Measurements from ENCODE around the gene C1QTNF1.
"Not testable (repeated sequence)": the region's sequence is repeated elsewhere in the genome, so short reads cannot be mapped to it uniquely, and the experiment has no call there.

Gene C1QTNF1

DNA sequence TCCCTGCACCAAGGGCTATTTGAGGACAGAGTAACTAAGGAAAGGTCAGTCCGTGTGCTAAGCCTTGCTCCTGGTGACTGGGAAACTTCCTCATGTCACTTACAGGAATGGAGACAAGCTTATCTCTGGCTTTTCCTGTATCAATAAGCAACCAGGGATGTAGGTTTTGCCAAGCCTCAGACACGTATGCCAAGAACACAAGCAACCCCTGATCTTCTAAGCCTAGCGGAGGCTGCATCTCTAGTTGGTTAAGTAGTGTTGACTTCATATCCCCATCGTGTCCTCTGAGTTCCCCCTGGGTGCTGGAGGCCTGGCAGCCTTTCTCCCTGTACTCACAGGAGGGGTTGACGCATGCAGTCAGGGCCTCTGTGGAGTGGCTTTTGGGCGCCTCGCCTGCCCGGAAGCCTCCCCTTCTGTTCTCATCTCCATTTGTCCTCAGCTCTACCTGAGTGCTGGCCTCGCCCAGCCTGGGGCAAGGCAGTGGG is 1.4 kb upstream of the C1QTNF1 start:
- no peak for DNase-seq (ENCODE audit: low read depth in 2 of 2)

DNA sequence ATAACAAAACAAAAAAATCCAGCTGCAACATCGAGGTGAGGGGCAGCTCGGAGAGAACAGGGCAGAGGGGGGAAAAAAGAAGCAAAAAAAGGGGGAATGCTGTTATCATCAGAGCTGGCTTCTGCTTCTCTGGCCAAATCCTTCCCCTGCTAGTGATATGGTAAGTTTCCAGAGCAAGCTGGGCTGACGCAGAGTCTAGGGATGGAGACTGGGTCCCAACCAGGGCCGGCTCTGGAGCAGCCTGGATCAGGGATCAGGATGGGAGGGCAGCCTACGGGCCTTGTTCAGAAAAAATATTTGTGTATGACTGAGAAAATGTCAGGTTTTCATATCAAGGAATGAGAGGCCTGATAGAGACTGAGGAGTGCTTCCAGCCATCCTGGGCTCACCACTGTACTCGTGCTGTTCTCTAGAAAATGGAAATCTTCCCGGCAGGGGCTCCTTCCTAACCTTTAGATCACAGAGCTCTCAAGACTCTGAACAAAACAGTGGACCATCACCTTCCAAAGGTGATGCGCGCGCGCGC is 726 bp upstream of the C1QTNF1 start:
- DNase-seq (ENCODE audit: low read depth in 2 of 2): no peak

DNA sequence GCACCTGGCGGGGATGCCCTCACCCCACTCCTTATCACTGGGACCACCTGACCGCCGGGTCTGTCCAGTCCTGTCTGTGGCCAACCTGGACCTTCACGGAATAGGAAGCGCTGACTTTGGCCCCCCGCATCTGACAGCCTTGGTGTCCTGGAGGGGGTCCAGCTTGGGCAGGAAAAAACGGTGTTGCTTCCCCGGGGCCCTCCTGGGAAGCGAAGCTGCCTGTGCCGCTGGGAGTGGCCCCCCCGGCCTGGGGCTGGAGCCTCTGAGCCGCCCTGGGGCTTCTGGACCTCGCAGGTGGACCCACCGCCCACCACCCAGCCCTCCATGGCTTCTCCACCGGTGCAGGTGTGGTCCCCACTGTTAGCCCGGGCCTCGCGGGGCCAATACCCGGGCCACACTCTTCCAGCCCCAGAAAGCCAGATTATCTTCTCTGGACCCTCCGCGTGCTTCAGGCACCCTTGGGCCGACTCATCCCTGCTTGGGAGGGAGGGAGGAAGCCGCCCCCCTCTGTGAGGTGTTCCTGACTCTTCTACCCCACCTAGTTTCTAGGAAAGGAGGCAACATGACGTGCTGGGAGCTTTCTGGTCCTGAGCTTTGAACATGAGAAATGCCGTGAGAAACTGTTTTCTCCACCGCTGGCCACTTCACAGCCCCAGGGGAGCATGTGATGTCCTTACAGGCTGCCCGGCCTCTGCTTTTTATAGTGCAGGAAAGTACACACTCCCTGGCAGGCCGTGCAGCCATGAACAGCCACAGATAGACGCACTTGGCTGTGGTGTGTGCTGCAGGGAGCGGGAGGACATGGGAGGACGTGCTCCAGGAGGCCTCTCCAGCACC is 1.1 kb downstream of the C1QTNF1 start:
- DNase-seq (ENCODE audit: low read depth in 2 of 2): no peak

DNA sequence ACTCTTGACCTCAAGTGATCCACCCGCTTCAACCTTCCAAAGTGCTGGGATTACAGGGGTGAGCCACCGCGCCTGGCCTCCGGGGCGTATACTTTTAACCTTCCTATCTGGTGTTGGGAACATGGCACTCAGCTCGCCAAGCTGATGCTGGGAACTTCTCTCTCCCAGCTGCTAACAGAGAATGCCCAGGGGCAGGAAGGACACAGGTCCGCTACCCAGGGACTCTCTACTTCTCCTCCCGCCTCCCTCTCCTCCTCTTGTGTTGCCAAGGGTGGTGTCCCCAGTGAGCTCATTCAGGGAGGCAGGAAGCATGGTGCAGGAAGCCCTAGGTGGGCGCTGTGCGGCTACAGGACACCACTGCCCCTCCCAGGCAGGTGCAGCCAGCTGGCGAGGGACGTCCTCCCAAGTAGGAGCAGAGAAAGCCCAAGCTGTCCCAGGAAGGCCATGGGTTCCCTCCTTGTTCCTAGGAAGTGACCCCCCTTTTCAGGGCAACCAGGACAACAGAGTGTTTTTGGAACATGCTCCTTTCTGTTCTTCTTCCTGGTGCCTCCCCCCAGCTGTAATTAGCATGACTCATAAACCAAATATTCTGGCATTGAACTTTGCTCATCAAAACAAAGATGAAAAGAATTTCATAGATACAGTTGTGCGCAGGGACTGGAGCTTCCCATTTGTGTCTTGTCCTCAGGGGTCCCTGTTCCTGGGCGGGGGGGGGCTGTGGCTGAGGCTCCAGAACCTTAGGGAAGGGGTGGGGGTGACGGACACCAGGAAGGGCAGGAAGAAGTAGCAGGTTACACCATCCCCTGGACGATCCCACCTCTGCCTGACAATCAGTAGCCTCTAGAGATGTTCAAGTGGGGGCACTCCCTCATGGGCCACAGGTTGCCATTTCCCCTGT is 2.7 kb downstream of the C1QTNF1 start:
- no peak for DNase-seq (ENCODE audit: low read depth in 2 of 2)

DNA sequence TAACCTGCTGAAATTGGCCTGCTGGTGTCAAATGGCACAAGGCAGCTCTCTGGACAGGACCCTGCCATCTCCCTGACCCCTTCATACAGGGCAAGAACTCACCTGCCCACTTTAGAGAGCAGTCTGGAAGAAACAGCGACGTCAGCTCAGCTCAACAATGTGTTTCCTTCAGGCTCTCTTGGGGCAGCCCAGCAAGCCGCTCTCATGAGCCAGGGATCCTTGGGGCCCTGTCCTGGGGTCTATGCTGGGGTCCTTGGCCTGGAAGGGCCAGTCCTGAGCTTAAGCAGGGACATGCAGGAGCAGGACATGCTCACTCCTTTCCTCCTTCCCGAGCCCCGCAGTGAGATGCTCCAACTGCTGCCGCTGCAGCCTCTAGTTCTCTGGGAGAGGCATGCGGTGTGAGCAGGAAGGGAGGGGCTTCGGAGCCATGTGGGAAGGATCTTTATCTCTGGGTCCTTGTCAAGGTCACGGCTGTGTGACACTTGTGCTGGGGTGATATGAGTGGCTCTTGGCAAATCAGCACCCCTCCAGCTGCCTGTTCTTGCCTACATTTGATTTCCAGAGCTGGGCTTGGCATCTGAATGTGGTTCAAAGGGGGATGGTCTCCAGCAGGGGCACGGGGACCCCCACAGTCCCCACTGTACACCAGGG is 3.4 kb downstream of the C1QTNF1 start:
- no peak for DNase-seq (ENCODE audit: low read depth in 2 of 2)

DNA sequence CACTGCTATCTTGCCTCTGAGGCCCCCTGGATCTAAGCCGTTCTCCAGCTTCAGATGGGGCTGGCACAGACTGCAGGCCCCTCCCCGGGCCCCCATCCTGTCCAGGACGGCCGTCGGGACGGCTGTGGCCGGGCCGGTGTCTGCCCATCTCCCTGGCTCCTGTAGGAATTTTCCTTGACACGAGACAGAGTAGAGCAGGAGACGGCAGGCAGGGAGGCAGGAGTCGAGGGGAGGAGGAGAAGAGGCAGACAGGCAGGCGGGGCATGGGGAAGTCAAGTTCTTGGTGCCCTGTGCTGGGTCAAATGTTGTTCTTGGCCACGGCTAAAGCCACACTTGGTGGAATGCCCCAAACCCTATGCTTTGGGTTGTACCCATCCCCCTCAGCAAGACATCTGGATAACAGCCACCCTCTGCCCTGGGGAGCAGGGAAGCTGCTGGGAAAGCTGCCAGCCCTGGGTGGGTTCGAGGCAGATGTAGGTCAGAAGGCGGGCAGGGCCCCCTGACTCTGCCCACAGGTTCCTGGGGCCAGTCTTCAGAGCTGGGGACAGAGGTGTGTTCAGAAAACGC is 4.0 kb downstream of the C1QTNF1 start:
- DNase-seq (ENCODE audit: low read depth in 2 of 2): no peak

DNA sequence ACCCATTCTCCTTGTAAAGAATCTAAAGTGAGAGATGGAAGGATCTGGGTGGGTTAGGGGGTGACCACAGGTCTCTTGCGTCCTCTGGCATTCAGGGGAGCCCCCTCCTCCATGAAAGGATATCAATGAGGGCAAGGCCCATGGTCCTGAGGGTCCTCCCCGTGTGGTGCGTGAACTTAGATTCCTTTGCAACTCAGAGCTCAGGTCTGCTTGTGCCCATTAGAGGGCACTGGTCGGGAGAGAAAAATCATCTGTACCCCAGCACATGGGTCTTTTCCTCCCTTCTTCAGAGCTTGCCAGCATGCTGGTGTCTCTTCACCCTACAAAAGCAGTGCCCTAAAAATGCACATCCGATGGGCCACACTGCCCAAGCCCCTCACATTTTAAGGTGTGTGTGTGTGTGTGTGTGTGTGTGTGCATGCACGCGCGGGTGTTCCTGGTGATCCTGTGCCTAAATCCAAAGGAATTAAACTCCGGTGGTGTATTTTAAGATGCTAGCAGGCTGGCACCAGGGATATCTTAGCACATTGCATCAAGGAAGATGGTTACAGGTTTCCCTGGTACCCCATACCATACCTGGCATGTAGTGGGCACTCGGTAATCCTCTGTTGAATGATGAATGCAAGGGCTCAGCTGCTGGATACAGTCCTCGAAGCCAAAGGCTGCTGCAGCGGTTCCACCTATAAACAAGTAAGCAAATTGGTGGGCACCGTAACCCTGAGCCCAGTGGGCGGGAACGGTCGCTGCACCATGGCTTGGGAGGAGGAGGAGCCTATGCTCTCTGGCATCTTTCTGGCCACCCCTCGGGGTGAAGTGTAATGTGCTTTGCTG is 4.7 kb downstream of the C1QTNF1 start:
- no peak for DNase-seq (ENCODE audit: low read depth in 2 of 2)

DNA sequence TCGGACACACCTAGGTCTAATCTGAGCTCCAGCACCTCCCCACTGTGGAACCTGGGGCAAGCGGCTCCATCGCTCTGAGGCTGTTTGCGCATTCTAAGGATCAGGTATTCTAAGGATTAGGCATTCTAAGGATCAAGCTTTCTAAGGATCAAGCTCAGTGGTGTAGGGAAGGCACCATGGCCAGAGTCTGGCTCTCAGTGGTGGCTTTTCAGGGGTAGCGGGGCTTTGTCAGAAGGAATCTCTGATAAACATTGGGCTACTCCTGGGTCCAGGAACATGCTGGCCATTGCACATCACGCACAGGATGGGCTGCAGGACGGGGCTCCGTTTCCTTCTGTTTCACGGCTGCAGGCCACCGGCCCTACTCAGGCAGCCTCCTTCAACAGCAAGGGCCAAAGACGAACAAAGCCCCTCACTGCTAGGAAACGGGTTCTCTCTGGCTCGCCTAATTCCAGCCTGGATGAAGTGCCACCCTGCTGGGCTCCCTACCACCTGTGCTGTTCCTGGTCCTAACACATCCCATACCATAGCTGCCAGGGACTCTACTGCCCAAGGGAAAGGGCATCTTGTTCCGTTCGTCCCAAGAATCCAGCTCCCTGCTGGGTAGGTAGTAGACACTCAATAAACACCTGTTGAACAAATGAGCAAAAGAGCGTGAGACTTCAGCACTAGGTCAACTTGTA is 5.5 kb downstream of the C1QTNF1 start:
- DNase-seq (ENCODE audit: low read depth in 2 of 2): no peak

DNA sequence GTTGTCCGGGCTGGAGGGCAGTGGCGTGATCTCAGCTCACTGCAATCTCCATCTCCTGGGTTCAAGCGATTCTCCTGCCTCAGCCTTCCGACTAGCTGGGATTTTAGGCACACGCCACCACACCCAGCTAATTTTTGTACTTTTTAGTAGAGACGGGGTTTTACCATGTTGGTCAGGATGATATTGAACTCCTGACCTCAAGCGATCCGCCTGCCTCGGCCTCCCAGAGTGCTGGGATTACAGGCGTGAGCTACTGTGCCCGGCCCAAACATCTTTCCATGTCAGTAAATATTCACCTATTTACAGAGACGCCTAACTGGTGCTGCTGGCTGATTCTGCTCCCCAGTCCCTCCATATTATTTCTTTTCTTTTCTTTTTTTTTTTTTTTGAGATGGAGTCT is 6.7 kb downstream of the C1QTNF1 start:
- DNase-seq (ENCODE audit: low read depth in 2 of 2): not testable (repeated sequence)

DNA sequence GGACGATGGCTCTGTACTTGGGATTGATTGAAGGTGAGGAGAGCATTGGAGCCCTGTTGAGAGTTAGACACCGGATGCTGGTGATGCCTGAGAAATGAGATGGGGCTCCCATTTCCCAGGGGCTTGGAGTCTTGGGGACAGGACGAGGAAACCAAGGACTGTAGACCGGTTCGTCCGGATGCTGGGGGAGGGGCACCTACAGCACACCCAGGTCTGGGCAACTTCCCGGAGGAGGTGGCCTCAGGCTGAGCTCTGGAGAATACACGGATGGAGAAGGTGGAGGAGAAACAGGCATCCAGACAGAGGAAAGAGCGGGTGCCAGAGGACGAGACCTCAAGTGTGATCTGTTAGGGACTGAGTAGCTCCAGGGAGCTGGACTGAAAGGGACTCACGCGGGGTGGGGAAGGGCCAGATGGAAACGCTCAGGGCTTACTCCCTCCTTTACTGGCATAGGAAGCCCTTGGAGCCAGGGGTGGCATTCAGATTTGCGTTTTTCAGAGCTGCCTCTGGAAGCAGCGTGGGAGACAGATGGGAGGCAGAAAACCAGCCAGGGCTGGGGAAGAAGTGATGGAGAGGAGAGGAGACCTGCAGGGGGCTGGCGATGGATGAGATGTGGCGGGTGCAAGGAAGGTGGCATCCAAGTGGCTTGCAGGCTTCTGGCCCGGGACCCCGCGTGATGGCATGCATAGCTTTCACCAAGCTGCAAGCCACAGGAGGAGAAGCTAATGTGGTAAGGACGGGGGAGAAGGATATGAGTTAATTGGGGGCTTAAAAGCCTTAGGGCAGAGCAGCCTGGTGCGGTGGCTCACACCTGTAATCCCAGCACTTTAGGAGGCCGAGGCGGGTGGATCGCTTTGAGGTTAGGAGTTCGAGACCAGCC is 8.3 kb downstream of the C1QTNF1 start:
- no peak for DNase-seq (ENCODE audit: low read depth in 2 of 2)

DNA sequence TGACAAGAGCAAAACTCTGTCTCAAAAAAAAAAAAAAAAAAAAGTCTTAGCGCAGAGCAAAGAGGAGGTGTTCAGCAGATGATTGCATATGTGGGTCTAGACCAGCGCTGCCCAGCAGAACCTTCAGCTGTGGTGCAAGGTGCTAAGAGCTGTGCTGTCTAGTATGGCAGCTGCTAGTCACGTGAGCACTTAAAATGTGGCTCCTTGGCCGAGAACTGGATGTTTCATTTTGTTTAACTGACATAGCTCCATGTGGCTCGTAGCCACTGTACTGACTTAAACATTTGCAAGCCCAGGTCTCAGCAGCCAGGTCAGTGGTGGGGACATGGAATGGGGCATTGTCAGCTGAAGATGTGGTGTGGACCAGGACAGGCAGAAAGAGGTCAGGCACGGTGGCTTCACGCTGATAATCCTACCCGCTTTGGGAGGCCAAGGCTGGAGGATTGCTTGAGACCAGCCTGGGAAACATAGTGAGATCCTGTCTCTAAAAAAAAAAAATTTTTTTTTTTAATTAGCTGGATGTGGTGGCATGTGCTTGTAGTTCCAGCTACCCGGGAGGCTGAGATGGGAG is 9.2 kb downstream of the C1QTNF1 start:
- no peak for DNase-seq (ENCODE audit: low read depth in 2 of 2)

DNA sequence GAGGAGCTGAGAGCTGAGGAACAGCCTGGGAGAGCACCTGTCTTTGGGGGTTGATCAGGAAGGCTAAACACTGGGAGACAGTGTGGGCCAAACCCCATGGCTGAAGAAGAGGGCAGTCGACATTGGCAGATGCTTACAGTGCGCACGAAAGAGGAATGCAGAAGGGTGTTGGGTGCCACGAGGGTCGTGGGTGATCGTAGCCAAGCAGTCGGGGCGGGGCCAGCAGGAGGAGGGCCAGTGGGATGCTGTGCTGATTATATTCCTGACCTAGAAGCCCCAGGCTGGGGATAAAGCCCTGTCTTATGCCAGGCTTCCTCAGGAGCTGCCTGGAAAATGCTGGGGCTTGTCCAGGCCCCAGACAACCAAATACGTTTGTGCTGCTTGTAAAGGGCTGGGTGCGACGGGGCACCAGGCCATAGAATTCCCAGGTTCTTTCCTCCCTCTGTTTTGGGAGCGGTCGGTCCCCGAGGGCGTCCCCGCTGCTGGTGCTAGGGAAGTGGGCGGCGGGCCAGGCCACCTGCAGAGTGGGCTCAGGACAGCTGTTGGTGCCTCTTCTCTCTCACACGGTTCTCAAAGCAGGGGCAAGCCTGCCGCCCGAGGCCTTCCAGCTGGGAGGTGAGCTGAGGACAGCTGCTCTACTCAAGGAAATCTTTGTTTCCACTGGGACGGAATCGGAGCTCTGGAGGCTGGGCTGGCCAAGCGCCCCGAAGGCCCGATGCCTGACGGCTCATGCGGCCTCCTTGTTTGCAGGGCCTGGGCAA is 10.0 kb downstream of the C1QTNF1 start:
- no peak for DNase-seq (ENCODE audit: low read depth in 2 of 2)

DNA sequence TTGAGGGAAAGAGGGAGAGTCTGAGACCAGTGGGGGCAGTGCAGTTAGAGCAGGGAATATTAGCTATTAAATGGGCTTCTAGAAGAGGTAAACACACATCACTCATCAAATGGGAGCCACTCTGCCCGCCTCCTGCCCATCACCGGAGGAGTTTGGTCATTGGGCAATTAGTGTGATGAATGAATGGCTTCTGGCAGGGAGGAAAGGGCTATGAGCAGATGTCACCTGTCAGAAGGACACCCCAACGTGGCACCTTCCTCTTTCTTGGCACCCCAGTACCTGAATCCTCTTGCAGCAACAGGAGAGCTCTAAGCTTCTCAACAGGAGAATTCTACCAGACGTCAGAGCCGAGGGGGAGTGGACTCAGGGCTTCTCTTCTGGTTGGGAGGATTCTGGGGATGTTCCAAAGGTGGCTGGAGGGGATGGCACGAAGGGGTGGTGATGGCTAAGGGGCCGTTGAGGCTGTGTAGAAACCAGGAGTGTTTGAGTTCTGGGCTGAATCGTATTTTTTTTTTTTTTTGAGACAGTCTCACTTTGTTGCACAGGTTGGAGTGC is 11.0 kb downstream of the C1QTNF1 start:
- no peak for DNase-seq (ENCODE audit: low read depth in 2 of 2)

DNA sequence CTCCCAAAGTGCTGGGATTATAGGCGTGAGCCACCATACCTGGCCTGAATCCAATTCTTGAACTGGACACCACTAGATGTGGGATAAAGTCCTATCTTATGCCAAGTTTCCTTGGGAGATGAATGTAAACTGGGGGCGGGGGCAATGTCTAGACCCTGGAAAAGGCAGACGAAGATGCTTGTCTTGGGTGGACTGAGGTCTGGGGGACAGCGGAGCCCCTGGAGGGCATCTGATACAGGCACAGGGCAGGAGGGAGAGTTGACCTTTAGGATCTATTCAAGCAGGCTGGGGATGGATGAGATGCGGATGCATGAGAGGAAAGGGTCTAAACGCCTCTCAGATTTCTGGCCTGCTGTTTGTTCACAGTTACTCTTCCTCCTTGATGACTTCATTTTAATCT is 11.7 kb downstream of the C1QTNF1 start:
- DNase-seq (ENCODE audit: low read depth in 2 of 2): no peak

DNA sequence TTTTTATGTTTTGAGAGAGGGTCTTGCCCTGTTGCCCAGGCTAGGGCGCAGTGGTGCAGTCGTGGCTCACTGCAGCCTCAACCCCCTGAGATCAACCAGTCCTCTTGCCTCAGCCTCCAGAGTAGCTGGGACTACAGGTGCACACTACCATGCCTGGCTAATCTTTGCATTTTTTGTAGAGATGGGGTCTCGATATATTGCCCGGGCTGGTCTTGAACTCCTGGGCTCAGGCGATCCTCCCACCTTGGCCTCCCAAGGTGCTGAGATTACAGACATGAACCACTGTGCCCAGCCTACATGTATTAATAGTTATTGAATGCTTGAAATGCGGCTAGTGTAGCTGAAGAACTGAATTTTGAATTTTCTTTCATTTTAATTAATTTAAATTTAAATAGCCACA is 12.2 kb downstream of the C1QTNF1 start:
- DNase-seq (ENCODE audit: low read depth in 2 of 2): no peak

DNA sequence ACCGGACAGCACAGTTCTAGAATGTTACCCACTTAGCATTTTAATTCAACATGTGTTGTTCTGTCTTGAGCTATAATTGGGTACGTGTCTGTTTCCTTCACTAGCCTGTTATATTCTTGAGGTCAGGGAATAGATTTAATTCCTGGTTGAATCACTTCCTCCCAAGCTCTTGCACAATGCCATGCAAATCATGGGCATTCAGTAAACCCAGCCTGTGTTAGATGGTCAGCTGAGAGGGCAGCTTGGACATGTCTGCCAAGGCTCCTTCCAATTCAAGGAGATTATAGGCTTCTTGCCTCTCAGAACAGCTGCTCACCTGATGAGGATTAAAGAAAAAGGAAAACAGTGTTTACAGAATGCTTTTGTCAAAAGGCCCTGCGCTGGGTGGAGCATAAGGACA is 12.6 kb downstream of the C1QTNF1 start:
- no peak for DNase-seq (ENCODE audit: low read depth in 2 of 2)

DNA sequence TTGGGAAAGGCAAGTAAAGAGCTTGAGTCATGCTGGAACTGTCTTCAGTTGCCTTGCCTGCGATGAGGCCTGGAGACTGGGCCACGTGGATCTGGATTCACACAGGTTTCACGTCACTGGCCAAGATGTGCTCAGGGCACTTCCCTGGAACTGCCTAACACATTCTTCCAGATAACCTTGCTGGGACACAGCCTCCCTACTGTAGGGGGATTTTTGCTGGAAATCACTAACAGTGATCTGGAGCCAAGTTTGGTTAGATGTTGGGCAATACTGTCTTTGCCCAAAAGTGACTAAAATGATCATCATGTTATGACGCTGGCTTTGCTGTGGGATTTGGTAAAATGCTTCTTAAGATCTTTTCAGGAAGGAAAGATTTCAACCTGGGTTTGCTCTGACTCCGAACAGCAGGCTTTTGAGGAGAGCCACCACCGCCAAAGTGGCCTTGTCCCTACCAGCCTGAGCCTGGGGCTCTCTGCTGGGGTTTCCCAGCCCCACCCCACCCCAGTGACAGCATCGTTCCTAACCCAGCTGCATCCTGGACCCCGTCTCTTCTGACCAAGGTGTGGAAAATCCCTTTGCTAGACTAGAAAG is 14.7 kb downstream of the C1QTNF1 start:
- no peak for DNase-seq (ENCODE audit: low read depth in 2 of 2)

Measured in stimulated activated CD4-positive, alpha-beta T cell treated with anti-CD3 and anti-CD28 coated beads, Interleukin-4, amount 100 ng/mL, for 48 hours (primary cell).